Measurements from ENCODE around the gene FBN2.

DNA sequence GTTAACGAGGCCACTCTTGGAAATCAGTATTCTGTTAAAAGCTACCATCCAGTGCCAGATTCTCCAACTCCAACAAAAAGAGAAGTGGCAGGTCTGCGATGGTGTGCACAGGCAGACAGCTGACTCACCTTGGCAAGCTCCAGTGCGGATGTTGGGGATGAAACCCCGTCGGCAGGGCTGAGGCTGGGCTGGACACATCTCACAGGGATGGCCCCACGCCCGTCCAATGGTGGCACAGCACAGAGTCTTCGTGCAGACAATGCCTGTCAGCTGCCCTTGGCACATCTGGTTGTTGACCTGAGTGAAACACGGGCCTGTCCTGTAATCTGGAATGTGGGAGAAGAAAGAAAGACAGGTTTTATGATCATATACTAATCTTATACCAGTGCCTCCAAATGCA is 73.4 kb downstream of the FBN2 start:
- TF ChIP-seq EZH2 (IDR thresholded peaks at IDR 0.05; ENCODE audit: insufficient read depth, poor library complexity, severe bottlenecking) (no peak), EZH2phosphoT487 (IDR thresholded peaks at IDR 0.05; ENCODE audit: insufficient read depth, low read depth) (no peak)
